CD4-positive, CD25-positive, alpha-beta regulatory T cell (primary cell): ENCODE measurements around the gene KAT2B. TPM values are rescaled to one million over a fixed set of nuclear protein-coding genes. Genes with fewer than 3 reads are reported as not detected.

ENCODE experiments used
- ATAC-seq, 2 donors: fragments of 150-1000 bp; cut with Tn5 transposase; one replicate each; pipeline ENCODE4 v1.10.0; 2021; ENCODE audit warnings: low read depth in 2 of 2, moderate number of reproducible peaks in 2 of 2, moderate library complexity in 1 of 2
- DNase-seq, 3 donors: peaks; one replicate each; pipeline versions ENCODE4 v3.0.0 to v3.0.0-alpha.2; 2012 to 2022; ENCODE audit warnings: mixed read lengths in 1 of 3
- H3K27ac ChIP-seq: one replicate; pipeline ENCODE4 v1.7.0; 2013; ENCODE audit warnings: mild to moderate bottlenecking, low read length; ENCODE audit not compliant: insufficient read depth, poor library complexity, severe bottlenecking
- H3K27me3 ChIP-seq: one replicate; pipeline ENCODE4 v1.7.0; 2013; ENCODE audit warnings: low read length; ENCODE audit not compliant: control insufficient read depth, insufficient read depth
- H3K36me3 ChIP-seq: one replicate; pipeline ENCODE4 v1.7.0; 2013; ENCODE audit warnings: mild to moderate bottlenecking, low read length, moderate library complexity; ENCODE audit not compliant: control insufficient read depth, insufficient read depth
- H3K4me1 ChIP-seq: 2 replicates; pipeline ENCODE4 v1.7.0; 2013; ENCODE audit warnings: mild to moderate bottlenecking, low read length; ENCODE audit not compliant: insufficient read depth, control insufficient read depth, poor library complexity, severe bottlenecking
- H3K4me3 ChIP-seq: one replicate; pipeline ENCODE4 v1.7.0; 2013; ENCODE audit warnings: low read depth, mild to moderate bottlenecking, low read length, moderate library complexity
- H3K9me3 ChIP-seq, 2 experiments: 1 replicate in 1 of 2; 2 replicates in 1 of 2; pipeline ENCODE4 v1.7.0; 2013; ENCODE audit warnings: low read length in 2 of 2, mild to moderate bottlenecking in 1 of 2, moderate library complexity in 1 of 2; ENCODE audit not compliant: control insufficient read depth in 2 of 2
- H3K27ac Mint-ChIP-seq, 3 donors: one replicate each; pipeline ENCODE4 v1.8.0; 2020 to 2022; ENCODE audit warnings: mild to moderate bottlenecking in 3 of 3, mixed read lengths in 3 of 3, moderate library complexity in 2 of 3
- H3K27me3 Mint-ChIP-seq: one replicate; pipeline ENCODE4 v1.8.0; 2022; ENCODE audit warnings: mild to moderate bottlenecking, mixed read lengths
- H3K36me3 Mint-ChIP-seq: one replicate; pipeline ENCODE4 v1.8.0; 2020; ENCODE audit warnings: mixed read lengths
- H3K4me1 Mint-ChIP-seq, 4 donors: one replicate each; pipeline ENCODE4 v1.8.0; 2020 to 2022; ENCODE audit warnings: mixed read lengths in 4 of 4, mild to moderate bottlenecking in 1 of 4
- H3K4me3 Mint-ChIP-seq, 4 donors: one replicate each; pipeline ENCODE4 v1.8.0; 2020 to 2022; ENCODE audit warnings: mild to moderate bottlenecking in 4 of 4, mixed read lengths in 4 of 4, moderate library complexity in 3 of 4
- H3K9me3 Mint-ChIP-seq, 7 donors: one replicate each; pipeline ENCODE4 v1.8.0; 2020 to 2022; ENCODE audit warnings: mixed read lengths in 7 of 7, mild to moderate bottlenecking in 3 of 7, moderate library complexity in 2 of 7
- polyA plus RNA-seq, 4 donors: library from polyadenylated mRNA; unstranded; fragments of 300-500 nt; fragmentation: Illumina TruSeq; gene quantifications; one replicate each; pipeline ENCODE4 v1.2.3, GENCODE V29; 2021
- total RNA-seq: library from RNA; stranded (reverse); gene quantifications from one replicate; pipeline ENCODE4 v1.2.3, GENCODE V29; 2022

Gene KAT2B
- total and polyA plus RNA-seq, 5 donors from 2014 or later: 5.7 to 185 (median 8.7) TPM

- Mint-ChIP-seq H3K4me3 (no peak within 1 kb of the TSS), H3K9me3 (no peaks in the 10 kb centered on the region), H3K27me3 (no peaks in the 10 kb centered on the region), H3K27ac (no peak within 1 kb of the TSS), H3K4me1 (peaks cover 3 to 17% (median 6%) of the 10 kb centered on the region in 4 donors), H3K36me3 (no peaks in the 10 kb centered on the region)
- Histone ChIP-seq H3K4me3 (peak within 1 kb of the TSS; percentile 98), H3K27ac (peak within 1 kb of the TSS; percentile 99), H3K27me3 (no peaks in the 10 kb centered on the region), H3K9me3 (no peaks in the 10 kb centered on the region), H3K36me3 (no peaks in the 10 kb centered on the region), H3K4me1 (peaks cover 20% of the 10 kb centered on the region)
- ATAC-seq (peak; percentile 95 to 97), DNase-seq (peak; percentile 100)
These were observed 145.7 kb downstream of the KAT2B start, which contains the start of gene SGO1 for GRCh38 chr3:20185679-20186599. Gene SGO1 (minus strand): TSS chr3:20186206. CDS start chr3:20184027, 2,179 bp downstream.

GRCh38 chr3:20186600-20187004 lies 146.4 kb downstream of the KAT2B start:
- Histone ChIP-seq H3K9me3 (no peaks in the 10 kb centered on the region), H3K27me3 (no peaks in the 10 kb centered on the region), H3K36me3 (no peaks in the 10 kb centered on the region), H3K4me1 (peaks cover 20% of the 10 kb centered on the region), H3K4me3 (peak overlapping the region; percentile 98), H3K27ac (peak overlapping the region; percentile 99)
- Mint-ChIP-seq H3K4me1 (peaks cover 3 to 18% (median 6%) of the 10 kb centered on the region in 4 donors), H3K27ac (no peak overlapping the region), H3K36me3 (no peaks in the 10 kb centered on the region), H3K4me3 (no peak overlapping the region), H3K27me3 (no peaks in the 10 kb centered on the region), H3K9me3 (no peaks in the 10 kb centered on the region)
- DNase-seq: no peak
- no peak for ATAC-seq

- no peak overlapping the region for H3K27ac ChIP-seq
- Mint-ChIP-seq H3K9me3 (no peaks in the 10 kb centered on the region), H3K4me3 (no peak overlapping the region), H3K27me3 (no peaks in the 10 kb centered on the region), H3K36me3 (no peaks in the 10 kb centered on the region), H3K4me1 (peaks cover 0 to 9% (median 5%) of the 10 kb centered on the region in 4 donors), H3K27ac (peak overlapping the region in 1 of 3 donors; percentile 7)
- ATAC-seq (no peak), DNase-seq (no peak)
- no peaks in the 10 kb centered on the region for H3K9me3 ChIP-seq
- no peaks in the 10 kb centered on the region for H3K27me3 ChIP-seq
- no peak overlapping the region for H3K4me3 ChIP-seq
- H3K4me1 ChIP-seq: peaks cover 13% of the 10 kb centered on the region
- no peaks in the 10 kb centered on the region for H3K36me3 ChIP-seq
These were observed 150.7 kb downstream of the KAT2B start for GRCh38 chr3:20190991-20191390.

DNA sequence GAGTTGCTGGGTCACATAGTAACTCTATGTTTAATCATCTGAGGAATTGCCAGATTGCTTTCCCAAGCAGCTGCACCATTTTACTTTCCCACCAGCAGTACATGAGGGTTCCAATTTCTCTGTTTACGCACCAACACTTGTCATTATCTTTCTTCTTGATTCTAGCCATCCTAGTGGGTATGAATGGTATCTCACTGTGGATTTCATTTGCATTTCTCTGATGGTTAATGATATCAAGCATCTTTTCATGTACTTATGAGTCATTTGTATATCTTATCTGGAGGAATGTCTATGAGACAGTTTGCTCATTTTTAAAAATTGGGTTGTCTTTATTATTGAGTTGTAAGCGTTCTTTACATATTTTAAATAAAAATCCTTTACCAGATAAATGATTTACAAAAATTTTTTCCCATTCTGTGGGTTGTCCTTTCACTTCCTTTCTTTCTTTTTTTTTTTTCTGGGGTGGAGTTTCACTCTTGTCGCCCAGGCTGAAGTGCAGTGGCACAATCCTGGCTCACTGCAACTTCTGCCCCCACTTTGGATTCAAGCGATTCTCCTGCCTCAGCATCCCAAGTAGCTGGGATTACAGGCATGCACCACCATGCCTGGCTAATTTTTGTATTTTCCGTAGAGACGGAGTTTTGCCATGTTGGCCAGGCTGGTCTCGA lies 154.7 kb downstream of the KAT2B start:
- H3K4me3 ChIP-seq: no peak overlapping the region
- H3K9me3 Mint-ChIP-seq: no peaks in the 10 kb centered on the region
- H3K4me1 ChIP-seq: no peaks in the 10 kb centered on the region
- DNase-seq (no peak), ATAC-seq (no peak)
- no peak overlapping the region for H3K27ac ChIP-seq
- H3K27ac Mint-ChIP-seq: peak overlapping the region in 1 of 3 donors; percentile 62
- H3K9me3 ChIP-seq: no peaks in the 10 kb centered on the region
- H3K4me1 Mint-ChIP-seq: peaks cover 7 to 13% (median 11%) of the 10 kb centered on the region in 4 donors
- no peaks in the 10 kb centered on the region for H3K36me3 ChIP-seq
- no peaks in the 10 kb centered on the region for H3K27me3 ChIP-seq
- no peak overlapping the region for H3K4me3 Mint-ChIP-seq
- H3K27me3 Mint-ChIP-seq: no peaks in the 10 kb centered on the region
- peaks cover 4% of the 10 kb centered on the region for H3K36me3 Mint-ChIP-seq

DNA sequence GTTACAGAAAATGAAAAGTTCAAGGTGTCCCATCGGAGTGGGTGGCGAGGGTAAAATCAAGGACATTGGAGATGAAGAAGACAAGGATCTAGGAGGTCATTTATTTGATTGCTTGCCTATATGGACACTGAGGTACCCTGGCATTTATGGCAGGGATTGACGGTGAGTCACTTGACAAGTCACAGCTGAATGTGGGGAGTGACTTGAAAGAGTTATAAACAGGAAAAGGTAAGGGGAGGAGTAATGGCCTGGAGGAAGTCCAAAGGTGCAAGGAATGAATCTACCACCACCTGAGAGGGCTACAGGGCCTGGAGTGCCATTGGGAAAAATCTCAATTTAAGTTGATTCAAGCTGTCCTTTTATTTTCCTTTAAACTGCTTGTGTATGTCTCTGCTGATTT lies 157.5 kb downstream of the KAT2B start:
- Mint-ChIP-seq H3K9me3 (no peaks in the 10 kb centered on the region), H3K27ac (peak overlapping the region in 1 of 3 donors; percentile 3), H3K27me3 (no peaks in the 10 kb centered on the region), H3K36me3 (peaks cover 4% of the 10 kb centered on the region), H3K4me1 (peaks cover 7 to 18% (median 13%) of the 10 kb centered on the region in 4 donors), H3K4me3 (peak overlapping the region in 2 of 4 donors; percentile 0 to 77)
- ATAC-seq (no peak), DNase-seq (no peak)
- Histone ChIP-seq H3K9me3 (no peaks in the 10 kb centered on the region), H3K36me3 (no peaks in the 10 kb centered on the region), H3K27ac (no peak overlapping the region), H3K4me3 (no peak overlapping the region), H3K27me3 (no peaks in the 10 kb centered on the region), H3K4me1 (no peaks in the 10 kb centered on the region)

DNA sequence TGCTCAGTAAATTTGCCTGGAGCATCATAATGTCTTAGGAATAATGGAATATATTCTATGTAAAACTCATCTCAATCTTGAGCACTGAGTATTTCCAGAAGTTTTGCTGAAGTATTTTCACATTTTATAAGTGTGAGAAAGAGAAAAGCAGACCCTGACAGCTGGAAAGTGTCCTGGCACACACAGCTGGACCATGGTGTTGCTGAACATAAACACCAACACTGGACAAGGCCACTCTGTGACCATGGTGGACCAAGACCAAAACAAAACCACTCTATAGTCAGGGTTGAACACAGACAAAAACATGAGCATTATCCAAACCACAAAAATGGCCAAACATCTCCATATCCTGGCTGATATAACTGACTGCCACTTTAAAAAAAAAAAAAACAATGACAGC lies 160.9 kb downstream of the KAT2B start:
- Histone ChIP-seq H3K27ac (no peak overlapping the region), H3K27me3 (no peaks in the 10 kb centered on the region), H3K36me3 (no peaks in the 10 kb centered on the region), H3K4me1 (no peaks in the 10 kb centered on the region), H3K4me3 (no peak overlapping the region), H3K9me3 (no peaks in the 10 kb centered on the region)
- Mint-ChIP-seq H3K36me3 (peaks cover 8% of the 10 kb centered on the region), H3K27me3 (no peaks in the 10 kb centered on the region), H3K27ac (peak overlapping the region in 1 of 3 donors; percentile 12), H3K4me1 (peaks cover 7 to 18% (median 12%) of the 10 kb centered on the region in 4 donors), H3K4me3 (no peak overlapping the region), H3K9me3 (peaks cover 0 to 10% (median 3%) of the 10 kb centered on the region in 7 donors)
- ATAC-seq (no peak), DNase-seq (no peak)
